Mammary epithelial cell (primary cell): ENCODE measurements around the gene RALB.

Source experiments
- CTCF ChIP-seq, 2 donors: IDR thresholded peaks in 1 of 2; conservative IDR thresholded peaks in 1 of 2; 2 replicates each; pipeline ENCODE4 v1.5.1; 2011 to 2012; ENCODE audit warnings: inconsistent platforms in 2 of 2, low read length in 2 of 2, mild to moderate bottlenecking in 2 of 2, control low read depth in 1 of 2, low read depth in 1 of 2; ENCODE audit not compliant: insufficient read depth in 1 of 2; ENCODE audit errors: extremely low read depth in 1 of 2
- EZH2 ChIP-seq: IDR thresholded peaks from 2 replicates; pipeline ENCODE4 v1.6.1; 2012; ENCODE audit warnings: low read length, inconsistent platforms, borderline replicate concordance

GRCh38 chr2:120227111-120227991 lies 25.3 kb upstream of the RALB start:
- no peak for TF ChIP-seq CTCF (conservative IDR thresholded peaks at IDR 0.05 in 1 of 2, IDR thresholded peaks at IDR 0.05 in 1 of 2; ENCODE audit: extremely low read depth in 1 of 2, insufficient read depth in 1 of 2, low read depth in 1 of 2, low read length in 2 of 2)
- TF ChIP-seq EZH2: no peak
